Panc1 (cell line): Measurements from ENCODE around the gene LONP2. TPM values are rescaled to one million over a fixed set of nuclear protein-coding genes. Genes with fewer than 3 reads are reported as not detected.

ENCODE experiments used
- ATAC-seq: fragments of 200-7000 bp; cut with Tn5 transposase; 2 replicates; pipeline ENCODE4 v1.9.1; 2020; ENCODE audit warnings: mild to moderate bottlenecking, moderate library complexity
- BruUV-seq: library from RNA; stranded (reverse); fragments of 400-500 nt; replicated peaks from 2 replicates; lab custom pipeline; 2021; lab: Mats Ljungman, UMichigan
- CTCF ChIA-PET: fragments of 300-600 bp; sonication (Branson Sonifier 250); formaldehyde crosslinking; loops from one replicate; lab custom pipeline; 2022; ENCODE audit warnings: antibody characterized with exemption; lab: Charles Lee
- POLR2A ChIA-PET: fragments of 300-600 bp; sonication (Branson Sonifier 250); formaldehyde crosslinking; loops from one replicate; lab custom pipeline; 2022; ENCODE audit warnings: antibody characterized with exemption; lab: Charles Lee
- DNase-seq: peaks from one replicate; pipeline ENCODE4 v3.0.0-alpha.2; 2010; ENCODE audit warnings: low read depth, low spot score
- H3K27ac ChIP-seq: 2 replicates; pipeline ENCODE4 v1.5.1; 2011; ENCODE audit warnings: mild to moderate bottlenecking, low read length, inconsistent platforms
- H3K27me3 ChIP-seq: fragments of 200-500 bp; sonication (Bioruptor generic); 2 replicates; pipeline ENCODE4 v1.6.0; 2014; ENCODE audit warnings: low read length, inconsistent platforms; ENCODE audit not compliant: control insufficient read depth, insufficient read depth
- H3K36me3 ChIP-seq: fragments of 200-500 bp; sonication (Bioruptor generic); 2 replicates; pipeline ENCODE4 v1.5.1; 2014; ENCODE audit warnings: inconsistent platforms, mild to moderate bottlenecking, low read length, moderate library complexity; ENCODE audit not compliant: control insufficient read depth, insufficient read depth
- H3K4me1 ChIP-seq: 2 replicates; pipeline ENCODE4 v1.5.1; 2011; ENCODE audit warnings: inconsistent platforms, mild to moderate bottlenecking, low read length, moderate library complexity; ENCODE audit not compliant: control insufficient read depth, insufficient read depth
- H3K4me3 ChIP-seq, 2 experiments: 2 replicates each; pipeline ENCODE4 v1.5.1; 2011 to 2012; ENCODE audit warnings: low read depth in 2 of 2, low read length in 2 of 2, mild to moderate bottlenecking in 2 of 2, inconsistent platforms in 1 of 2, moderate library complexity in 1 of 2
- H3K9me3 ChIP-seq: fragments of 200-500 bp; sonication (Bioruptor generic); 2 replicates; pipeline ENCODE4 v1.5.1; 2014; ENCODE audit warnings: low read depth, mild to moderate bottlenecking, inconsistent platforms, low read length, moderate library complexity; ENCODE audit not compliant: control insufficient read depth, insufficient read depth
- CTCF ChIP-seq: fragments of 450-650 bp; IDR thresholded peaks from 2 replicates; pipeline ENCODE4 v1.5.1; 2017; ENCODE audit warnings: mild to moderate bottlenecking
- POLR2AphosphoS5 ChIP-seq: IDR thresholded peaks from 2 replicates; pipeline ENCODE4 v1.6.1; 2012; ENCODE audit warnings: mild to moderate bottlenecking, low read depth, low read length, moderate library complexity
- SIN3A ChIP-seq: IDR thresholded peaks from 2 replicates; pipeline ENCODE4 v1.6.1; 2012; ENCODE audit warnings: low read depth, mild to moderate bottlenecking, low read length, moderate library complexity, borderline replicate concordance; ENCODE audit not compliant: insufficient read depth
- TCF7L2 ChIP-seq: IDR thresholded peaks from 2 replicates; pipeline ENCODE4 v1.6.1; 2011; ENCODE audit warnings: mild to moderate bottlenecking, low read depth, low read length, inconsistent platforms
- in situ Hi-C: cut with HindIII; loops from 2 replicates; pipeline ENCODE4 v1.10.0; 2016; ENCODE audit warnings: low sequenced_read_pairs, low pct_unique_long_range_greater_than_20kb
- intact Hi-C: fragments of 100-400 bp; cut with micrococcal nuclease; formaldehyde crosslinking; loops from one replicate; pipeline ENCODE4 v1.10.0; 2022; ENCODE audit not compliant: unreplicated experiment
- total RNA-seq: library from RNA; stranded (reverse); gene quantifications from one replicate; pipeline ENCODE4 v1.2.1, GENCODE V29; 2021; ENCODE audit not compliant: unreplicated experiment
- TF ChIP-seq, protein P1 (sequence below), 2 experiments: IDR thresholded peaks; 2 replicates each; pipeline ENCODE4 v1.6.1; 2011 to 2012; ENCODE audit warnings: low read depth in 2 of 2, control low read depth in 1 of 2, low read length in 1 of 2, mild to moderate bottlenecking in 1 of 2, moderate library complexity in 1 of 2; ENCODE audit not compliant: insufficient read depth in 1 of 2

LONP2 gene
- total RNA-seq, 1 experiment from 2014 or later, result 22.9 TPM

DNA sequence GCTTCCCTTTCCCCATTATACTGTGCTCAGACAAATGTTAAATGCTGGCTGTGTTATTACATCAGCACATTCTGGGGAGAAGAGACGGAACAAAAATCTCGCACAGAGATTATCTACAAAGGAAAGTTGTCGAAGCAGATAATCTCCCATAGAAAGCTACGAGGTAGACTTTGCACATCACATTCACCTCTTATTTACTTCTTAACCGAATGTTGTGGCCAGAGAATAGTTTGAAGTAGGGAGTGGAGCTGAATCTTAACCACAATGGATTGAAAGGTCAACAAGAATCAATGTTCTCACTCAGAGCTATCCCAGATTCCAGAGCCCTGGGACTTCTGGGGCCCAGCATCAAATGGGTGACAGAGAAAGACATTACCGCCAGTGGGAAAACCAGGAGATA is 28.4 kb upstream of the LONP2 start:
- no peaks in the 10 kb centered on the region for H3K36me3 ChIP-seq
- TF ChIP-seq, protein P1, sequence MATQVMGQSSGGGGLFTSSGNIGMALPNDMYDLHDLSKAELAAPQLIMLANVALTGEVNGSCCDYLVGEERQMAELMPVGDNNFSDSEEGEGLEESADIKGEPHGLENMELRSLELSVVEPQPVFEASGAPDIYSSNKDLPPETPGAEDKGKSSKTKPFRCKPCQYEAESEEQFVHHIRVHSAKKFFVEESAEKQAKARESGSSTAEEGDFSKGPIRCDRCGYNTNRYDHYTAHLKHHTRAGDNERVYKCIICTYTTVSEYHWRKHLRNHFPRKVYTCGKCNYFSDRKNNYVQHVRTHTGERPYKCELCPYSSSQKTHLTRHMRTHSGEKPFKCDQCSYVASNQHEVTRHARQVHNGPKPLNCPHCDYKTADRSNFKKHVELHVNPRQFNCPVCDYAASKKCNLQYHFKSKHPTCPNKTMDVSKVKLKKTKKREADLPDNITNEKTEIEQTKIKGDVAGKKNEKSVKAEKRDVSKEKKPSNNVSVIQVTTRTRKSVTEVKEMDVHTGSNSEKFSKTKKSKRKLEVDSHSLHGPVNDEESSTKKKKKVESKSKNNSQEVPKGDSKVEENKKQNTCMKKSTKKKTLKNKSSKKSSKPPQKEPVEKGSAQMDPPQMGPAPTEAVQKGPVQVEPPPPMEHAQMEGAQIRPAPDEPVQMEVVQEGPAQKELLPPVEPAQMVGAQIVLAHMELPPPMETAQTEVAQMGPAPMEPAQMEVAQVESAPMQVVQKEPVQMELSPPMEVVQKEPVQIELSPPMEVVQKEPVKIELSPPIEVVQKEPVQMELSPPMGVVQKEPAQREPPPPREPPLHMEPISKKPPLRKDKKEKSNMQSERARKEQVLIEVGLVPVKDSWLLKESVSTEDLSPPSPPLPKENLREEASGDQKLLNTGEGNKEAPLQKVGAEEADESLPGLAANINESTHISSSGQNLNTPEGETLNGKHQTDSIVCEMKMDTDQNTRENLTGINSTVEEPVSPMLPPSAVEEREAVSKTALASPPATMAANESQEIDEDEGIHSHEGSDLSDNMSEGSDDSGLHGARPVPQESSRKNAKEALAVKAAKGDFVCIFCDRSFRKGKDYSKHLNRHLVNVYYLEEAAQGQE (IDR thresholded peaks at IDR 0.05; ENCODE audit: insufficient read depth in 1 of 2, low read depth in 2 of 2, low read length in 1 of 2), result no peak
- TF ChIP-seq SIN3A (no peak), CTCF (no peak), POLR2AphosphoS5 (no peak), TCF7L2 (no peak)
- H3K27me3 ChIP-seq, result no peaks in the 10 kb centered on the region
- DNase-seq, result no peak
- ChIA-PET POLR2A (no interaction called here), CTCF (no interaction called here)
- no peaks in the 10 kb centered on the region for H3K4me1 ChIP-seq
- no peak for ATAC-seq
- in situ Hi-C loops, result no loop called here
- intact Hi-C loops, result no loop called here
- H3K27ac ChIP-seq, result no peak overlapping the region
- H3K9me3 ChIP-seq, result no peaks in the 10 kb centered on the region
- BruUV-seq, result no TSS peak
- no peak overlapping the region for H3K4me3 ChIP-seq

- ChIA-PET POLR2A (no interaction called here), CTCF (no interaction called here)
- TF ChIP-seq CTCF, result no peak
- TF ChIP-seq, protein P1 (IDR thresholded peaks at IDR 0.05; ENCODE audit: insufficient read depth in 1 of 2, low read depth in 2 of 2, low read length in 1 of 2), result no peak
- no peak for TF ChIP-seq POLR2AphosphoS5
- TF ChIP-seq SIN3A, result no peak
- TF ChIP-seq TCF7L2, result no peak
- H3K4me1 ChIP-seq, result no peaks in the 10 kb centered on the region
- no peak overlapping the region for H3K4me3 ChIP-seq
- no peaks in the 10 kb centered on the region for H3K27me3 ChIP-seq
- no peaks in the 10 kb centered on the region for H3K9me3 ChIP-seq
- H3K27ac ChIP-seq, result no peak overlapping the region
- BruUV-seq, result no TSS peak
- in situ Hi-C loops, result no loop called here
- intact Hi-C loops, result no loop called here
- no peaks in the 10 kb centered on the region for H3K36me3 ChIP-seq
- ATAC-seq, result no peak
- DNase-seq, result no peak
These were observed 26.4 kb upstream of the LONP2 start for GRCh38 chr16:48217708-48218107.
